Activated naive CD8-positive, alpha-beta T cell treated with anti-CD3 and anti-CD28 coated beads, Interleukin-2, amount 10 ng/mL, durations not matched to agents 7 days and 5 days (primary cell): ENCODE data around the gene CSF2RB. TPM values are rescaled to one million over a fixed set of nuclear protein-coding genes. Genes with fewer than 3 reads are reported as not detected.

Source experiments
- ATAC-seq: fragments of 150-1000 bp; cut with Tn5 transposase; one replicate; pipeline ENCODE4 v1.10.0; 2021; ENCODE audit warnings: low read depth, moderate library complexity
- POLR2A ChIA-PET: fragments of 350-600 bp; sonication (Branson Sonifier 250); formaldehyde crosslinking; loops from one replicate; lab custom pipeline; 2021; ENCODE audit warnings: antibody characterized with exemption; lab: Charles Lee
- DNase-seq: peaks from one replicate; pipeline ENCODE4 v3.0.0; 2021
- H3K27ac Mint-ChIP-seq: one replicate; pipeline ENCODE4 v1.8.0; 2022; ENCODE audit warnings: mild to moderate bottlenecking, mixed read lengths
- H3K27me3 Mint-ChIP-seq: one replicate; pipeline ENCODE4 v1.8.0; 2022; ENCODE audit warnings: mild to moderate bottlenecking, moderate library complexity, mixed read lengths
- H3K36me3 Mint-ChIP-seq: one replicate; pipeline ENCODE4 v1.8.0; 2021; ENCODE audit warnings: mild to moderate bottlenecking, mixed read lengths
- H3K4me1 Mint-ChIP-seq: one replicate; pipeline ENCODE4 v1.8.0; 2021; ENCODE audit warnings: mixed read lengths
- H3K4me3 Mint-ChIP-seq: one replicate; pipeline ENCODE4 v1.8.0; 2022; ENCODE audit warnings: mild to moderate bottlenecking, moderate library complexity, mixed read lengths
- H3K9me3 Mint-ChIP-seq: one replicate; pipeline ENCODE4 v1.8.0; 2021; ENCODE audit warnings: mixed read lengths
- total RNA-seq, 2 experiments: library from RNA; stranded (reverse); gene quantifications; one replicate each; pipeline ENCODE4 v1.2.3, GENCODE V29; 2021

Gene CSF2RB
- total RNA-seq, 2 experiments from 2014 or later: 1.1 to 1.3 TPM

- Mint-ChIP-seq H3K27ac (no peak overlapping the region), H3K9me3 (peaks cover 4% of the 10 kb centered on the region), H3K36me3 (no peaks in the 10 kb centered on the region), H3K4me3 (no peak overlapping the region), H3K4me1 (peaks cover 8% of the 10 kb centered on the region), H3K27me3 (peaks cover 29% of the 10 kb centered on the region)
- DNase-seq (no peak), ATAC-seq (no peak)
- POLR2A ChIA-PET: no interaction called here
Measured at GRCh38 chr22:36963302-36963701, 49.9 kb downstream of the CSF2RB start.

DNA sequence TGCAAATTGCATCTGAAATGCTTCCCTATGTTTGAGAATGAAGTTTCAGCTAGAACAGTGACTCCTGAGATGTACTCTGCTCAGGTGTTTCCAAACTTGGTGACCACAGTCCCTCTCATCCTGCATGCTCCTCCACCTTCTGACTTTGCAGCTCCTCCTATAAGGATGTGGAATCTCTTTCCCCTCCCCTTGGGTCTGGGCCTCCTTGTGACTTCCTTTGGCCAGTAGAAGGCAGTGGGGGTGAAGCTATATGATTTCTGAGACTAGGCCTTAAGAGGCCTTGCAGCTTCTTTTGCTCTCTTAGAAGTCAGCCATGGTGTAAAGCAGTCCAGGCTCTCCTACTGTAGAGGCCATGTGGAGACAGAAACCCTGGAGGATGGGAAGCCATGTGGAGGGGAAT, 50.7 kb downstream of the CSF2RB start:
- no peak for ATAC-seq
- no peak for DNase-seq
- Mint-ChIP-seq H3K36me3 (no peaks in the 10 kb centered on the region), H3K27me3 (peaks cover 29% of the 10 kb centered on the region), H3K4me3 (no peak overlapping the region), H3K4me1 (peaks cover 8% of the 10 kb centered on the region), H3K9me3 (no peaks in the 10 kb centered on the region), H3K27ac (no peak overlapping the region)
- POLR2A ChIA-PET: no interaction called here

GRCh38 chr22:36965696-36966095, 52.3 kb downstream of the CSF2RB start:
- POLR2A ChIA-PET: no interaction called here
- Mint-ChIP-seq H3K9me3 (no peaks in the 10 kb centered on the region), H3K36me3 (no peaks in the 10 kb centered on the region), H3K27me3 (peaks cover 26% of the 10 kb centered on the region), H3K4me1 (peaks cover 8% of the 10 kb centered on the region), H3K27ac (no peak overlapping the region), H3K4me3 (no peak overlapping the region)
- ATAC-seq (no peak), DNase-seq (no peak)

- peaks cover 8% of the 10 kb centered on the region for H3K4me1 Mint-ChIP-seq
Measured at GRCh38 chr22:36966851-36967540, 53.6 kb downstream of the CSF2RB start.

DNA sequence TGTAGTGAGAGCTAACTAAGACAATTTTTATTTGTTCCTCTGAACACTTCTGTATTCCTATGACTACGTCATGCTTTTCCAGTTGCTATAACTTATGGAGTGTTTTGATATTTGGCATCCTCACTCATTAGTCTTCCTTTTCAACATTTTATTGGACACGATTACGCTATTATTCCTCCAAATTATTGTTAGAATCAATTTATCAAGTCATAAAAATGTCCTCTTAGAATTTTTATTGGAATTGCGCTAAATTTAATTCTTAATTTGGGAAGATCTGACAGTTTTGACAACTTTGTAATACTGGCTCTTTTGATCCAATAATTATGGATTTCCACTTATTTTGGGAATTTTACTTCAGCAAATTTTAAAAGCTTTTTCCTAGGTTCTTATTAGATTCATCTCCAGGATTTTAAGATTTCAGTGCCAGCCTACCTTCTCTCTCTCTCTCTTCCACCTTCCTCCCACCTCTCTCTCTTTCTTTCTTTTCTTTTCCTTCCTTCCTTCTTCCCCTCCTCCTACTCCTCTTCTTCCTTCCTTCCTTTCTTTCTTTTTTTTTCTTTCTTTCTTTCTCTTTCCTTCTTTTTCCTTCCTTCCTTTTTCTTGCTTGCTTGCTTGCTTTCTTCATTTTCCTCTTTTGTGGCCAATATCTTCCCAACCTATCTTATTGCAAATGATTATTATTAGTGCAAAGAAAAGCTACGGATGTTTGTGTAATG, 55.0 kb downstream of the CSF2RB start:
- Mint-ChIP-seq H3K27ac (no peak overlapping the region), H3K4me3 (no peak overlapping the region), H3K36me3 (no peaks in the 10 kb centered on the region), H3K4me1 (peaks cover 6% of the 10 kb centered on the region), H3K9me3 (no peaks in the 10 kb centered on the region), H3K27me3 (peaks cover 13% of the 10 kb centered on the region)
- ATAC-seq: no peak
- no peak for DNase-seq
- POLR2A ChIA-PET: no interaction called here

More at GRCh38 chr22:36966851-36967540, 53.6 kb downstream of the CSF2RB start:
- ATAC-seq (no peak), DNase-seq (no peak)
- no peaks in the 10 kb centered on the region for H3K9me3 Mint-ChIP-seq
- H3K36me3 Mint-ChIP-seq: no peaks in the 10 kb centered on the region
- H3K27ac Mint-ChIP-seq: no peak overlapping the region
- POLR2A ChIA-PET: no interaction called here
- no peak overlapping the region for H3K4me3 Mint-ChIP-seq
- H3K27me3 Mint-ChIP-seq: peaks cover 16% of the 10 kb centered on the region

GRCh38 chr22:36971341-36972125, 58.1 kb downstream of the CSF2RB start:
- POLR2A ChIA-PET: no interaction called here
- no peaks in the 10 kb centered on the region for H3K9me3 Mint-ChIP-seq
- no peak overlapping the region for H3K27ac Mint-ChIP-seq
- H3K27me3 Mint-ChIP-seq: peaks cover 20% of the 10 kb centered on the region
- H3K4me1 Mint-ChIP-seq: no peaks in the 10 kb centered on the region
- DNase-seq (no peak), ATAC-seq (no peak)
- no peak overlapping the region for H3K4me3 Mint-ChIP-seq
- no peaks in the 10 kb centered on the region for H3K36me3 Mint-ChIP-seq

GRCh38 chr22:36976606-36977005, 63.2 kb downstream of the CSF2RB start:
- no peak for DNase-seq
- Mint-ChIP-seq H3K36me3 (no peaks in the 10 kb centered on the region), H3K9me3 (no peaks in the 10 kb centered on the region), H3K27me3 (peaks cover 16% of the 10 kb centered on the region), H3K4me3 (no peak overlapping the region), H3K4me1 (peaks cover 10% of the 10 kb centered on the region), H3K27ac (no peak overlapping the region)
- POLR2A ChIA-PET: interaction anchor here (0.6 to 2.2 kb wide), 5 partner anchors 71 to 229 kb away, joined by 3 to 14 read pairs (median 4); partner anchors contain the start of genes IFT27 and NCF4
- ATAC-seq: no peak

GRCh38 chr22:36977401-36977861, 64.0 kb downstream of the CSF2RB start:
- DNase-seq (peak; percentile 84), ATAC-seq (peak; percentile 94)
- H3K9me3 Mint-ChIP-seq: no peaks in the 10 kb centered on the region
- H3K4me3 Mint-ChIP-seq: peak overlapping the region; percentile 89
- peaks cover 10% of the 10 kb centered on the region for H3K4me1 Mint-ChIP-seq
- no peaks in the 10 kb centered on the region for H3K36me3 Mint-ChIP-seq
- H3K27me3 Mint-ChIP-seq: peaks cover 16% of the 10 kb centered on the region
- POLR2A ChIA-PET: interaction anchor here (0.6 to 2.2 kb wide), 5 partner anchors 71 to 441 kb away, joined by 3 to 14 read pairs (median 4); partner anchors contain the start of genes IFT27 and NCF4
- H3K27ac Mint-ChIP-seq: peak overlapping the region; percentile 94

- no peaks in the 10 kb centered on the region for H3K36me3 Mint-ChIP-seq
- POLR2A ChIA-PET: interaction anchor here (0.6 to 2.2 kb wide), 4 partner anchors 117 to 252 kb away, joined by 3 to 14 read pairs (median 6); partner anchors contain the start of genes IFT27 and NCF4
- ATAC-seq: peak; percentile 79
Measured at GRCh38 chr22:36977947-36978660, 64.7 kb downstream of the CSF2RB start.

GRCh38 chr22:36979016-36979910, 65.8 kb downstream of the CSF2RB start:
- no peak for DNase-seq
- POLR2A ChIA-PET: interaction anchor here (1.0 kb wide), 1 partner anchor 197 kb away, joined by 3 read pairs; no protein-coding TSS in a partner anchor
- Mint-ChIP-seq H3K9me3 (no peaks in the 10 kb centered on the region), H3K36me3 (no peaks in the 10 kb centered on the region), H3K27ac (no peak overlapping the region), H3K27me3 (peaks cover 19% of the 10 kb centered on the region), H3K4me3 (no peak overlapping the region), H3K4me1 (peaks cover 10% of the 10 kb centered on the region)
- no peak for ATAC-seq

More at GRCh38 chr22:36977947-36978660, 64.7 kb downstream of the CSF2RB start:
- H3K4me3 Mint-ChIP-seq: peak overlapping the region; percentile 89
- peak; percentile 90 for DNase-seq
- peak overlapping the region; percentile 94 for H3K27ac Mint-ChIP-seq
- no peaks in the 10 kb centered on the region for H3K9me3 Mint-ChIP-seq
- H3K4me1 Mint-ChIP-seq: peaks cover 10% of the 10 kb centered on the region
- peaks cover 18% of the 10 kb centered on the region for H3K27me3 Mint-ChIP-seq

DNA sequence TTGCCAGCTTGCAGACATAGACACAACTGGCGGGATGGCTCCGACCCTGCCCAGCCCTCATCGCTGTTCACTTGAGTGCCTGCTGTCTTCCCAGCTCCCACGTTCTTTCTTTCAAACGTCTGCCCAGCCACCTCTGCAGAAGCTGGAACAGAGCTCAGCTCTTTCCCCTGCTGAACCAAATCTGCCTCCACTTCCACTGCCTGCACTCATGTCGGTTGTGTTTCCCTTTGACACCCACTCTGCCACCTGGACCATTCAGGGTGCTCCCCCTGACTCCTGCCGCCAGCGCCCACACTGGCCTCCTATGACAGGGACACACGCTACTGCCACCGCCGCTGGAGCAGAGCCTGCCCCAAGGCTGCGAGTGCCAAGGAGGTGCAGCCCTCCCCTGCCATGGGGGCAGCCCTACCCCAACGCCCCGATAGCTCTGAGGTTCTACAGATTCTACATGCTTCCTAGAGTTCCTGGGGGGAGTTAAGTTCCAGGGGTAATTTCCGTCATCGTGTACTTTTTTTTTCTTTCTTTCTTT, 67.9 kb downstream of the CSF2RB start:
- POLR2A ChIA-PET: interaction anchor here (0.7 kb wide), 1 partner anchor 30 kb away, joined by 6 read pairs; no protein-coding TSS in a partner anchor
- H3K4me3 Mint-ChIP-seq: no peak overlapping the region
- ATAC-seq (no peak), DNase-seq (no peak)
- peaks cover 10% of the 10 kb centered on the region for H3K4me1 Mint-ChIP-seq
- no peaks in the 10 kb centered on the region for H3K36me3 Mint-ChIP-seq
- peaks cover 11% of the 10 kb centered on the region for H3K27me3 Mint-ChIP-seq
- peaks cover 8% of the 10 kb centered on the region for H3K9me3 Mint-ChIP-seq
- no peak overlapping the region for H3K27ac Mint-ChIP-seq
